ENCODE measurements around the gene PPP2R5D. TPM values are rescaled to one million over a fixed set of nuclear protein-coding genes. Genes with fewer than 3 reads are reported as not detected.
"Not testable (repeated sequence)": the region's sequence is repeated elsewhere in the genome, so short reads cannot be mapped to it uniquely, and the experiment has no call there.

Gene PPP2R5D
- polyA plus RNA-seq, 1 experiment = 59.5 TPM

GRCh38 chr6:42942444-42942843 lies 41.9 kb upstream of the PPP2R5D start:
- H3K9me3 ChIP-seq (ENCODE audit: control insufficient read depth, insufficient read depth, low read length) = no peaks in the 10 kb centered on the region
- CTCF ChIA-PET = no interaction called here
- POLR2A ChIA-PET = no interaction called here

GRCh38 chr6:42947950-42948349 lies 36.4 kb upstream of the PPP2R5D start:
- TF ChIP-seq CTCF (IDR thresholded peaks at IDR 0.05; ENCODE audit: low read depth, low read length) = no peak
- ChIA-PET CTCF (no interaction called here), POLR2A (no interaction called here)
- H3K9me3 ChIP-seq (ENCODE audit: control insufficient read depth, insufficient read depth, low read length) = no peaks in the 10 kb centered on the region
- H3K27ac ChIP-seq (ENCODE audit: low read depth, low read length) = no peak overlapping the region
- DNase-seq (ENCODE audit: low read depth, low spot score) = no peak
- H3K27me3 ChIP-seq (ENCODE audit: control insufficient read depth, insufficient read depth, low read length) = no peaks in the 10 kb centered on the region
- no peak overlapping the region for H3K4me3 ChIP-seq (ENCODE audit: low read depth, low read length)

More at GRCh38 chr6:42942444-42942843, 41.9 kb upstream of the PPP2R5D start:
- no peak overlapping the region for H3K4me3 ChIP-seq (ENCODE audit: low read depth, low read length)
- no peaks in the 10 kb centered on the region for H3K27me3 ChIP-seq (ENCODE audit: control insufficient read depth, insufficient read depth, low read length)
- no peak for DNase-seq (ENCODE audit: low read depth, low spot score)
- no peak for TF ChIP-seq CTCF (IDR thresholded peaks at IDR 0.05; ENCODE audit: low read depth, low read length)
- H3K27ac ChIP-seq (ENCODE audit: low read depth, low read length) = no peak overlapping the region

- Histone ChIP-seq H3K4me3 (ENCODE audit: low read depth, low read length) (no peak overlapping the region), H3K27ac (ENCODE audit: low read depth, low read length) (no peak overlapping the region), H3K27me3 (ENCODE audit: control insufficient read depth, insufficient read depth, low read length) (no peaks in the 10 kb centered on the region), H3K9me3 (ENCODE audit: control insufficient read depth, insufficient read depth, low read length) (no peaks in the 10 kb centered on the region)
- CTCF ChIA-PET = no interaction called here
- TF ChIP-seq CTCF (IDR thresholded peaks at IDR 0.05; ENCODE audit: low read depth, low read length) = no peak
- DNase-seq (ENCODE audit: low read depth, low spot score) = no peak
- POLR2A ChIA-PET = interaction anchor here (0.6 to 0.7 kb wide), 2 partner anchors 12 to 32 kb away, joined by 4 to 5 read pairs; partner anchors contain the start of gene PPP2R5D
Observed at GRCh38 chr6:42952389-42952788, 32.0 kb upstream of the PPP2R5D start.

GRCh38 chr6:42954405-42954804 lies 30.0 kb upstream of the PPP2R5D start:
- H3K27ac ChIP-seq (ENCODE audit: low read depth, low read length); DNase-seq (ENCODE audit: low read depth, low spot score); H3K4me3 ChIP-seq (ENCODE audit: low read depth, low read length); CTCF ChIA-PET; H3K9me3 ChIP-seq (ENCODE audit: control insufficient read depth, insufficient read depth, low read length); H3K27me3 ChIP-seq (ENCODE audit: control insufficient read depth, insufficient read depth, low read length): not testable (repeated sequence)
- POLR2A ChIA-PET = interaction anchor here (0.6 kb wide), 1 partner anchor 68 kb away, joined by 8 read pairs; no protein-coding TSS in a partner anchor

- Histone ChIP-seq H3K27ac (ENCODE audit: low read depth, low read length) (no peak overlapping the region), H3K4me3 (ENCODE audit: low read depth, low read length) (no peak overlapping the region), H3K9me3 (ENCODE audit: control insufficient read depth, insufficient read depth, low read length) (no peaks in the 10 kb centered on the region; the same call in 1 of the 2 replicates), H3K27me3 (ENCODE audit: control insufficient read depth, insufficient read depth, low read length) (no peaks in the 10 kb centered on the region)
- ChIA-PET CTCF (interaction anchor here (0.7 kb wide), 1 partner anchor 95 kb away, joined by 5 read pairs; no protein-coding TSS in a partner anchor), POLR2A (no interaction called here)
- DNase-seq (ENCODE audit: low read depth, low spot score) = no peak
- no peak for TF ChIP-seq CTCF (IDR thresholded peaks at IDR 0.05; ENCODE audit: low read depth, low read length)
Observed at GRCh38 chr6:42958125-42958524, 26.2 kb upstream of the PPP2R5D start.

GRCh38 chr6:42959917-42960242 lies 24.5 kb upstream of the PPP2R5D start:
- no peak for TF ChIP-seq CTCF (IDR thresholded peaks at IDR 0.05; ENCODE audit: low read depth, low read length)
- no peak overlapping the region for H3K4me3 ChIP-seq (ENCODE audit: low read depth, low read length)
- no peak for DNase-seq (ENCODE audit: low read depth, low spot score)
- POLR2A ChIA-PET = no interaction called here
- no peaks in the 10 kb centered on the region; the same call in 1 of the 2 replicates for H3K9me3 ChIP-seq (ENCODE audit: control insufficient read depth, insufficient read depth, low read length)
- CTCF ChIA-PET = no interaction called here
- H3K27ac ChIP-seq (ENCODE audit: low read depth, low read length) = no peak overlapping the region
- H3K27me3 ChIP-seq (ENCODE audit: control insufficient read depth, insufficient read depth, low read length) = no peaks in the 10 kb centered on the region

Measured in AG04450 (cell line).